Measurements from ENCODE around the gene PGM1. TPM values are rescaled to one million over a fixed set of nuclear protein-coding genes. Genes with fewer than 3 reads are reported as not detected.
A peak's percentile ranks its signal among the peaks of the same experiment; 100 is the strongest.

The PGM1 gene
- total and polyA plus RNA-seq, 2 of the 13 experiments (the other 11 are each of a cell fraction or from before 2014, with no cell fraction given): 51.6 to 105 TPM

GRCh38 chr1:63593303-63593885, at the start of gene PGM1 (continued):
- TF ChIP-seq AKNA (CRISPR knock-in tag; IDR thresholded peaks at IDR 0.05; ENCODE audit: borderline replicate concordance) (no peak), MYC (CRISPR knock-in tag; IDR thresholded peaks at IDR 0.05; ENCODE audit: borderline replicate concordance) (peak; percentile 64; the same call in 1 of the 2 replicates), ZNF614 (CRISPR knock-in tag; IDR thresholded peaks at IDR 0.05; ENCODE audit: borderline replicate concordance) (0 out of 2 replicates have a peak, but pooled peaks have one; percentile 24), ZBTB43 (CRISPR knock-in tag; conservative IDR thresholded peaks at IDR 0.05) (0 out of 2 replicates have a peak, but pooled peaks have one; percentile 21)

- BruUV-seq (replicated peaks): no TSS peak
- H3K9ac ChIP-seq (ENCODE audit: insufficient read depth, low read depth, low read length): no peak overlapping the region
- no peak for DNase-seq (ENCODE audit: low spot score)
Measured at GRCh38 chr1:63545780-63546179, 47.4 kb upstream of the PGM1 start.

More at GRCh38 chr1:63545780-63546179, 47.4 kb upstream of the PGM1 start:
- Histone ChIP-seq H3K79me2 (ENCODE audit: insufficient read depth, low read length) (no peaks in the 10 kb centered on the region), H3K9me3 (ENCODE audit: low read length) (no peaks in the 10 kb centered on the region), H4K20me1 (ENCODE audit: insufficient read depth, low read length) (no peaks in the 10 kb centered on the region), H3K4me3 (replicated peaks in 1 of 3; ENCODE audit: insufficient read depth in 1 of 3, low read depth in 2 of 3, low read length in 3 of 3) (no peak overlapping the region), H3K36me3 (replicated peaks in 1 of 2; ENCODE audit: control insufficient read depth in 1 of 2, insufficient read depth in 2 of 2, low read length in 2 of 2) (no peaks in the 10 kb centered on the region), H3K27ac (ENCODE audit: extremely low read length, insufficient read depth, low read length) (no peak overlapping the region), H3K4me2 (ENCODE audit: low read depth, low read length) (no peak overlapping the region), H3K27me3 (ENCODE audit: control insufficient read depth in 1 of 2, insufficient read depth in 2 of 2, low read length in 2 of 2) (no peaks in the 10 kb centered on the region), H3K4me1 (ENCODE audit: insufficient read depth, low read length) (no peaks in the 10 kb centered on the region), H2AFZ (ENCODE audit: low read length) (no peak overlapping the region)
- FAIRE-seq (no peak), ATAC-seq (no peak)
- ChIA-PET POLR2A (no interaction called here), CTCF (ENCODE audit: low intra/inter-chr PET ratio, low total read pairs) (no interaction called here)
- TF ChIP-seq SKI (IDR thresholded peaks at IDR 0.05; ENCODE audit: partially characterized antibody): no peak
- no peak for TF ChIP-seq ZNF878 (CRISPR knock-in tag; IDR thresholded peaks at IDR 0.05)
- no peak for TF ChIP-seq IRF9 (CRISPR knock-in tag; IDR thresholded peaks at IDR 0.05; ENCODE audit: borderline replicate concordance)
- TF ChIP-seq PRPF4 (IDR thresholded peaks at IDR 0.05; ENCODE audit: low read depth, low read length, poor library complexity, severe bottlenecking): no peak
- no peak for TF ChIP-seq HOXA3 (CRISPR knock-in tag; IDR thresholded peaks at IDR 0.05)
- TF ChIP-seq SIN3B (IDR thresholded peaks at IDR 0.05; ENCODE audit: low read length): no peak
- in situ Hi-C loops (cut with HindIII; ENCODE audit: extremely low pct_ligation_motif_present, low pct_unique_long_range_greater_than_20kb) (loop anchor here (25.0 kb wide), 1 partner anchor 533 kb away; no protein-coding TSS in a partner anchor), intact Hi-C loops (cut with micrococcal nuclease; ENCODE audit: unreplicated experiment) (no loop called here)

Measured in HepG2 (cell line).